Stimulated activated CD4-positive, alpha-beta T cell treated with anti-CD3 and anti-CD28 coated beads, TNF-alpha, amount 100 ng/mL, for 4 hours (primary cell): Measurements from ENCODE around the gene CAMK2D.

Experiments used
- DNase-seq, 3 experiments: peaks; one replicate each; pipeline ENCODE4 v3.0.0-alpha.2; 2020; ENCODE audit warnings: low read depth in 3 of 3

CAMK2D gene

DNA sequence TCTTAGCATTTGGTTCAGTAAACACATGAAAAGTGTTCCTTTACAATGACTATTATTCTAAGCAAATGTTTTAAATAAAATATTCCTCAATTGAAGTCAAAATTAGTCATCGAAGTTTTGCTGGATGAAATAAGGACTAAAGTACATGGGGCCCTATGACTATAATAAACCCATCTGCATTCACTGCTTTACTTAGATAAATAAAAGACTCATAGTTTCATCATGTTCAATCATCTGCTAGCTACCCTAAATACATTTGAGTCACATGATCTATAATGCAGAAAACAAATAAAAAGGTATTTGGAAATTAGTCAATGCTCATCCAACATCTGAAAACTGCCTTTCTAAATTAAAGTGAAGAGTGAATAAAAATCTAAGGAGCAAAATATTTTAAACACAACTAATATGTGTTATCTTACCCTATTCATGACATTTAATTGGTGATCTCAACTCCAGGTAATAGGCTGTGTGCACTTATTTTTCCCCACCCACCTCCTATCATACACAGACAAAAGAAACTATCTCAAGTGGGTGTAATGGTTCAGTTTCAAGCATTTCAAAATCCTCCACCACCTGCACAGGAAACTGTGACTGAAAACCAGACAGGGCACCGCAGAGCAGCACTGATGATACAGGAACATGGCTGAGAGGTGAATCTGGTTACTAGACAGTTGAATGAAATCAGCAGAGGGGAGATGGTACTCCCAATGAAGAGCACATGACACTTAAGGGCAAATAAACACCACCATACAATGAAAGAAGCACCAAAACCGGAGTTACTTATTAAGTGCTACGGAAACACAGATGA, 78.6 kb downstream of the CAMK2D start:
- DNase-seq = peak in 2 of 3 experiments; percentile 56 to 57

DNA sequence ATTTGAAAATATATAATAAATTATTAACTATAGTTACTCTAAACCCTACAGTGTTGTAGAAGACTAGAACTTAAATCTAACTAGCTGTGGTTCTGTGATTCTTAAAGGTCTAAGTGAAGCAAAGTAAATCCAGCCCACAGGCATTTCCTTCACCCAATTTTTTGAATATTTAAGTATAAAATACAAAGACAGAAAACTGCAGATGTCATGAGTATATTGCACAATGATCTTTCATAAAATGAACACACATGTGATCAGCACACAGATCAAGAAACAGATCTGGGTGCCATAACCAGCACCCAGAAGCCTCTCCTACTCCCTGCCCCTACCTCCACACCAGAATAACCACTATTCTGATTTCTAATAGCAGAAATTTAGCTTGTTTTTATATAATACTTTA, 82.9 kb downstream of the CAMK2D start:
- no peak for DNase-seq

DNA sequence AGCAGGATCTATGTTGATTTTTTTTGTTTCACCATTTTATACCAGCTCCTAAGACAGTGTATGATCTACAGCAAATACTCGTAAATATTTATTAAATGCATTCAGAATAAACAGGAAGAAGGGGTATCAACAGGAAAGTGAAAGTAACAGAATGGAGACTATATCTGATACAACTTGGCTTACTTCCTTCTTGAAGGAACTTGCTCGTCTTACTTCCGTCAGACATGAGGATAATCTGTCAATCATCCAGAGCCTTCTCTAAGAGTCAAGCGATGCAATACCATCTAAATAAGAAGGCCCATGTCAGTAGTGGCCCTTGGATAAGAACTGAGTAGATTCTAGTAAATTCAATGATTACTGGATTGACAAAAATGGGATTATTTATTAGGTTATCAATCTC, 84.2 kb downstream of the CAMK2D start:
- no peak for DNase-seq

DNA sequence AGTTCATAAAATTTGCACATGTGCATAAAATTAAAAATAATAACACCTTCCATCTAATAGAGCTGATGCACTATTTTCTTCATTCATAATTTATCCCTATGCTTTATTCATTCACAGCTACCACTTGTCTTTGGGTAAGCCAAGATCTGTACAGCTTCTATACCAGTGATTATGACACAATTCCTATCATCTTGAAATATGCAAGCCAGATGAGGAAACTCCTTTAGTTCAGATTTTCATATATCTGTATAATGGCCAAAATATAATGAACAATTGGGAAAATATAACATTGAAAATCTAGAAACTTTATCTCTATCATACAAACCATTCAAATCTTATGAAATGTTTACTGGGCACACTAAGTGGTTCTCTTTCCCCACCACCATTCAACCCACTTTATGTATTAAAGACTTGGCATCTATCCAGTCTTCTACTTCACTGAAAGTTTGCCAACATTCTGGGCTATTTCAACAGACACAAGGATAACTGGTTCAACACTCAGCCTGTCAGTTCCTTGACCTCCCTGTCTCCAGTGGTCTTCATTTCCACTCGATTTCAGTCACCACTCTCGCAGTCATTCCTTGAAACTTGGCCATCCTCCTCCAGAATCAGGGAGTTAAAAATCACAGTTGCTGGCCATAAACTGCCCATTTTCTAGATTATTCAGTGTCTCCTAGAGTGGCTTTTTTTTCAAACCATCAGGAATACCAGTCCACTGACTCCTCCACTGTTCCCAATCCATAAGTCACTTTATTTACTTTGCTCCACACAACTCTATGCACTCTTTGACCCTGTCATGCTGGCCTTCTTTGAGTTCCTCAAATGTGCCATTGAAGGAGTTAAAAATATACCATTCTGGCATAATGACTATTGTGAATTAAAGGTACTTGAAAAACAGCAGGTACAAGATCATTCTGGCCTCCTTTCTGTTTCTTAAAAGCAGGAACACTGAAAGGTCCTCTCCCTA, 85.5 kb downstream of the CAMK2D start:
- DNase-seq = no peak

DNA sequence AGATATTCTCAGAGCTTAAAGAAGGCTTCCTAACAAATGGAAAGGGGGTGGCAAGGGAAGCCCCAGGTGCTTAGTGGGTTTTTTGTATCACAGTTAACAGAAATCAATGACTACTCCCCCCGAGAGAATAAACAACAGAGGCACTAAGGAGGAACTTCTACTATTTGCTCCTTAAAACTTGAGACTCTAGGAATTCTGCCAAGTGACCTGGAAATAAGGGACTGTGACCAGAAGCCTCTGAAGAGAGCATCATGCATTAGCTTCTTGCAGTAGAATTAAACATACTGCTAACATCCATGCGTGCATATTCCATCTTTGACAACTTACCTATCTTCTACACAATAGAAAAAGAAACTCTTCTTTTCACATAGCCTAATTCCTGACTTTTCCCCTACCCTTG, 86.8 kb downstream of the CAMK2D start:
- DNase-seq = no peak

DNA sequence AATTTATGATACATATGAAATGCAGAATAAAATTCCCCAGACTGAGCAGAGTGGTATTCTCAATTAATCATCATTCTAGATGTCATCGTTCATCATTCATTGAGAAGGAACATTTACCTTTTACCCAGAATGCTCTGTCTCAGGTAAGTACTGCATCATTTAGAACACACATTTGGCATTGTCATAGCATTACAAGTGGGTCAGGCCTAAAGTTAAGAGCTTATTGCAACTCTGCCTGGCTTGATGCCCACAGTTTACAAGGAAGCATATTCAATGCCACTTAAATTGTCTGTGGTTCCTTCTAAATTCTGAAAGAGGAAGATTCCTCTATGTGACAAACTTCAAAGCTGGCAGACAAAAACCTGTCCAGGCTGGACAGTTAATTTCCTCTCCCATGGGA, 87.3 kb downstream of the CAMK2D start:
- no peak for DNase-seq

DNA sequence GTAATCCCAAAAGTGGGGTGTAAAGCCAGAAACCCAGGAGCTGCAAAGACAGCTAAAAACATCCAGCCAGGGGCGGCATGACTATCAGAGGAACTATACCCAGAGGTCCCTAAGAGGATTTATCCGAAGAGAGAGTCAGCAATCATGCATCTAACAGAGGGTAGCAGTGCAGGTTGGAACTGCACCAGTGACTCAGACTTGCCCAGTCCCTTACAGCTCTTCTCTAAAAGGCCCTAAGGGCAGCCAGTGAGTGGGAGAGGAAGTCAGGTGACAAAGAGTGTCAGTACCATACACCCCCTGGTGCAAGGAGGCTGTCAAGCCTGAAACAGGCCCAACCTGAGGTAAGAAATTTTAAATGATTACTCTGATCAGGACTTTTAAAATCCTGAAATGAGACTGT, 88.1 kb downstream of the CAMK2D start:
- DNase-seq = peak in 1 of 3 experiments; percentile 26

DNA sequence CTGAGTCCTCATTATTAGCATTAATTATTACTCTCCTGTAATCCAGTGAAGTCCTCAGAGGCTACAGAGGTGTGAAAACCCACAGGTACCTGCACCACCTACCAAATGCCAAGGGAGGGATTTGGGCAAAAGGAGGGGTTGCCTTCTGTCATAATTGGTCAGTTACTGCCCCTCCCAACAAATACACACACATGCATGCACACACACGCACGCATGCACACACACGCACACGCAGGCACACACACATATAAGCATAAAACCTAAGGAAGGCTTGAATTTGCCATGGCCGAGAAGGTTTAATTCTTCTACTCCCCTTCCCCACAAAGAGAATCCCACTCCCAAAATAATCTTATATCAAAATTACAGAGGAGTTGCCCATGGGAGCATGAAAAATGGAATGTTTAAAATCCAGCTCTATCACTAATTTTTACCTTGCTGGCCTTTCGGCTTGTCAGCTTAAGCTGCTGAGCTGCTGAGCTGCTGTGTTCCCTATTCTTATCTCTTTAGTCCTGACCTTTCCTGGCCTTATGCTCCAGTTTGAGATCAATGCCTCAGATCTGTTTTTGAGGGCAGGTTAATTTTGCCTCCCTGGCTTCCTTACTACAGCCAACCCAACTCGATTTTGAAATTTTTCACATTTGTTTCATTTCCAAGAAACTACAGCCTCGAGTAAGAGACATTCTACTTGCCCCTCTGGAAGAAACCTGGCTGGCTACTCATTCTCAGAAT, 95.0 kb downstream of the CAMK2D start:
- no peak for DNase-seq

DNA sequence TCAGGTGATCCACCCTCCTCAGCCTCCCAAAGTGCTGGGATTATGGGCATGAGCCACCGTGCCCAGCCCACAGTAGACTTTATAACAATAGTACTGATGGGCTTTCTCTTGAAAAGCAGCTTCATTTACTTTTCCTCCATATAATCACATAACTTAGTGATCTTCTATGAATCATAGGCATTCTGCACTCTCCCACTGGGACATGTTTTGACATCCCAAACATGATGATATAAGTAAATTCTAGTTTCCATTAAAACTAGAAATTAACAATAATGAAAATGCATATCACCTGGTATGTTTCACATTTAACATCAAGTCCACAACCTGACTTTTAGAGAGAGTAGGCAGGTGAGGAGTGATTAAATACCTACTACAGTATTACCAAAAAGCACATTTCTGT, 96.5 kb downstream of the CAMK2D start:
- no peak for DNase-seq

DNA sequence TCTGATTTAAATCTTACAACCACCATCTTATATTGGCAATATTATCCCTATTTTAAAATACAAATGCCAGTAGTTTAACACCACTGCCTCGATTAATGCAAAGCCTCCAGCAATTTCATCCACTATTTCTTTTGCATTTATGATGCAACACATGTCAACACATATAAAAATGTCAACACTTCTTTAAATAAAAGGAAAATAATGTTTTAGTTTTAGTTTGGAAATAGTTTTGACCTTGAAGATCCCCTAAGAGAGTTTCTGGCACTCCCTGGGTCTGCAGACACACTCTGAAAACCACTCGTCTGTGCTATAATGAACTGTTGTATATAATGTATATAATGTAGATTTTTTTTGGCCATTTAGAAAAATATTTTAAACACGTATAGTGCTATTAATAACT, 99.0 kb downstream of the CAMK2D start:
- no peak for DNase-seq

DNA sequence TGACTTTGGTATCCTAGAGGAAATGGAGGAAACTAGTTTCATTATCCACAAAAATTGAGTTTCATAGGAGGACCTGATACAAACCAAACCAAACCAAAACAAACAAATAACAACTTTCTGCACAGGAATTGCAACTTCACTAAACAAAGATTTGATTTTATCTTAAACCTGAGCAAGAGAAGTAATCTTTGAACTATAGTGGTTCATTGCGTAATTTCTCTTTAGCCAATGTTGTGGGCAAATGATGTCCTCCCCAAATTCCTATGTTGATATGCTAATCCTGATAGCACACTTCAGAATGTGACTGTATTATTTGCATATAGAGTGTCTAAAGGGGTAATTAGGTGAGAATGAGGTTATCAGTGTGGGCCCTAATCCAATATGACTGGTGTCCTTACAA, 102.4 kb downstream of the CAMK2D start:
- DNase-seq = no peak

DNA sequence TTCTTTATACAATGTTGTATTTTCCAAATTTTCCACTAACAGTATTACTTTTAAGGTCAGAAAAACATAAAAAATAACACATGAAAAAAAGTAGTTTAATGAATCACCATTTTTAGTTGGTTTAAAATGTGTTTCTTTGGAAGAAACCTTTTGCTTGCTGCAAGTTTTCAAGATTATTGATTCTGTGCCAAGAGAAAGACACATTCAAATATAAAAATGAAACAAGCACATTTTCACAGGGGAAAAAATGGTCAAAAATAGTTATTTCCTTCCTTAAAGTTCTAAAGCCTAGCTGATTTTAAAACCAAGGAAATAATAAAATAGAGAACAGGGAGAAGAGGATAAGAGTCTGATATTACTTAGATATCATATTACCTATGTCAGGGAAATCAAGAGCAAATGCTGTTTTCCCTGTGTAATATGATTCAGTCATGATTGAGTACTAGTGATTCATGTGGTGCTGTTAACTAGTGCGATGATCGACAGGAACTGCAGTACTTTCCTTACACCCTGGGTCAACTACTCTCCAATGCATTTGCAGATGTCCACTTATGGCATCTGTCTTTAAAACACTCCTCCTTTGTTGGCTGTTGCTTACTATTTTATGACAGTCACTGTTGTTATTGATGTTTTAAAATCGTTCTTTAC, 103.8 kb downstream of the CAMK2D start:
- no peak for DNase-seq

DNA sequence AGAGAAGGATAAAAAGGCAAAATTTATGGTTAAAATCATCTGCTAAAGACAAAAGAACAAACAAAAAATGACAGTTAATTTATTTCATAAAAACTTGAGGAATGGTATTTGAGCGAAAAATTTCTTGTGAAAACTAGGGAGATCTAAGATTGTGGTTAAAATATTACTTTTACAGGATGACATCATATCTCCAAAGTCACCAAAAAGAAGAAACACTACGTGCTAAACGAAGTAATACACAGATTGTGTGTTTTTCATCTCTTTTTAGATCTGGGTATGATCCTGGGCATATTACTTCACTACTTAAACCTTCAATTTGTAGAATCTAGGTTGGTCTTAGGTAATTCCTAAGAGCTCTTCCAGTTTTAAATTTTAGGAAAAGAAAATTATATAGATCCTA, 107.7 kb downstream of the CAMK2D start:
- no peak for DNase-seq

DNA sequence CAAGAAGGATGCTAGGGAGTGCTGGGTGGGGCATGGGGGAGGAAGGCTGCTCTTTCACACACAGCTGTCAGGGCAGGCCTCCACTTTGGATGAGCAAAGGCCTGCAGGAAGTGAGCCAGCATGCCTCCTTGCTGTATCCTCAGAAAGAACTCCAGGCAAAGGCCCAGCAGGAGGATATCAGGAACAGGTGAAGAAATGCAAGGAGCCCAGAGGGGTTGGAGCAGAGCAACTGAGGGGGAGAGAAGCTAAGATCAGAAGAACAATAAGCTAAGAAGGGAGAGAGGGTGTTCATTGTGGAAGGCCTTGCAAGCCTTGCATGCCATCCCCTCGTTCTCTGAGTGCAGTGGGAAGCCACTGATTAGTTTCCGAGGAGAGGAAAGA, 115.1 kb downstream of the CAMK2D start:
- no peak for DNase-seq

DNA sequence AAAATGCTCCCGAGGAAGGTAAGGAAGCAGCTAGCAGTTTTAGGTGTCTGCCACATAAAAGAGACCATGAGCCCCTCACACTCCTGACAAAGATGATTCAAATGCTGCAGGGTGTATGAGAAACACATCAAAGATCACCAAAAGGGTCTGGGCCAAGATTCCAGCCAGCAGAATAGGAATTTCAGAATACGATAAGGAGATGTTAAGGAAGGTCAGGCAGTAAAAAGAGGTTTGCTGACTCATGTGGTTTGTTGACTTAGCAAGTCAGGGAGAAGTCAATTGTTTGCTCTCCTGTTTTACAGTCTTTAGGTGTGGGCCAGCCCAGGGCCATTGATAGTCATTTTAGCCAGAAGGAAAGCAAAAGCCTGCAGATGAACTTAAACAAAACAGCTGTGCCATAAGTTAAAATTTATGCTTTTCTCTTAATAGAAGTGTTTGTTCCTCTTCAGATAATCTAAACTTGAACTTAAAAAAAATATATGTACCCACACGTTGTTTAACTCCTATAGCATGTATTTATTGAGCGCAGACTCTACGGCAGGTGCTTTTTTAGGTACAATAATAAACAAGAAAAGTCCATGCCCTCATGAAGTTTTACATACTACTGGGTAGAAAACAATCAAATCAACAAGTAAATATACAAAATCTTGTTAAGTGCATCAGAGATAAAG, 115.6 kb downstream of the CAMK2D start:
- DNase-seq = no peak

DNA sequence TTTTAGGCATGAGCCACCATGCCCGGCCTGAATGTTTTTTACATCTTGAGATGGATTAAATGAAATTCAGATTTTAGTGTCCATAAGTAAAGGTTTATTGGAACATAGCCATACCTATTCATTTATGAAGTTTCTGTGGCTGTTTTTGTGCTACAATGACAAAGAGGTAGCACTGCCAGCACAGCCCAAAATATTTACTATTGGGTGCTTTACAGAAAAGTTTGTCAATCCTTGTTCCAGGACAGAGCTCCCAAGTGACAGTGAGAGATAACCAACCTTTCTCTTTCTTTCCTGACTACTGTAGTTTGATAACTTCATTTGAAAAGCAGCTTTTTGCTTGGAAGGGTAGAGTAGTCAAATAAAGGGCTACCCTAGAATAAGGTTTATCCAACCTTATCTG, 116.2 kb downstream of the CAMK2D start:
- no peak for DNase-seq

DNA sequence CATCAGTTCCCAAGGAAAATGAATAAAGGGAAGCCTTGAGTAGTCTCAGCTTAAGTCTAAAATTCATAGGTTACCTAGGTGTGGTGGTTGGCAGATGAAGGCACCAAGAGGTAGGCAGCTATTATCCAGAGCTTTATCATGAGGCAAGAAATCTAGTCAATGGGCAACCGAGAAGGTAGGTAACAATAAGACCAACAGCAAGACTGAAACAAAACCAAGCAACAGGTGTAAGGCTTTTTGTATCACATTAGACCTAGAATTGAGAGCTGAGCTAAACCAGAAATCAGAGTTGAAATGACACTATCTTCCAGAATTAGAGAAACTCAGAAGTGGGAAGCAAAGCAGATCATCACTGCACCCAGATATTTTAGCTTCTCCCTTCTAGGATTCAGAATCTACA, 117.1 kb downstream of the CAMK2D start:
- DNase-seq = no peak

DNA sequence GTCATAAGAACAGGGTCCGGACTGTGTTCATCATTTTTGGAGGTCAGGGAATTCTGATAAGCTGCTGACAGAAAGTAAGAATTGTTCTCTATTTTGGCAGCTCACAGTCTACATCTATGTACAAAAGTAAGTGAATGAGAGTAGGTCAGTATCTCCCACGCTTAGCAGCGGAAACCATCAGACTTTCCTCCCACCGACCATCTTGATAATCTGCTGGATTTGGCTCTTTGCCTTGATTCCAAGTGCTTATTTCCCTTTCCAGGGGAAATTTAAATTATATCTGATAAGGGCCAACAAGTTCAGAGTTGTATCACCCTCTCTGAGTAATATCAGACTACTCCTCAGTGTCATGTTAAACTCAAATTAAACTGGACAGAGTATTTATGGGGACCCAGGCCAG, 118.0 kb downstream of the CAMK2D start:
- DNase-seq = no peak

DNA sequence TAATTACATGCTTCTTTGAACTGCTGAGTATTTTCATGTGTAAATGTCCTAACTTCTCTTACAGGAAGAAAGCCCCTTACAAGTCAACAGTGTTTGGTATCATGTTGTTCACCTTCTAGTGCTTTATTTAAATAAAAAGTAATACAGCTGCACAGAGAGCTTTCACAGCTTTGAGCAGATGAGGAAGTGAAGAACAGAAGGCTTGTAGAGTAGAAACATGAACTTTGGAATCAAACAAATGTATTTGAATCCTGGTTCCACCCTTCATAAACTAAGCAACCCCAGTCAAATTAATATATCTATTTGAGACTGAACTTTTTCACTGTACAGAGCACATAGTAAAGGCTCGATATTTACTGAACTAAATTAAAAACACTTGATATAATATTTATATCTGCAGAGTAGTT, 120.5 kb downstream of the CAMK2D start:
- DNase-seq = no peak

DNA sequence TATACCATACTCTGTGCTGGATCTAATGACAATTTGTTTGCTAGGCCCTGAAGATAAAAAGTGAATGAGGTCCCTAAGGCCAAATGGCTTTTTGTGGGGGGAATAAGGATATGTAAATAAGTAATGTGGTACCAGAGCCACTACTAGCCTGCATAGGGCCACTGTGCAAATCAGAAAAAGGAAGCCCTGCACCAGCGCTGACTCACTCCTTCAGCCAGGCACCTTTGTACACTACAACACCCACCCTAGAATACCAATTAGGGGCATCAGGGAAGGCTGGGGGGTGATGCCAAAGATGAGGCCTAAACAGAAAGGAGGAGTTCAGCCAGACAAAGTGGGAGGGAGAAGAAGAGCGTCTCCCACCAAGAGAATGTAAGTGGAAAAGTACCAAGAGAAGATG, 122.2 kb downstream of the CAMK2D start:
- DNase-seq = no peak

DNA sequence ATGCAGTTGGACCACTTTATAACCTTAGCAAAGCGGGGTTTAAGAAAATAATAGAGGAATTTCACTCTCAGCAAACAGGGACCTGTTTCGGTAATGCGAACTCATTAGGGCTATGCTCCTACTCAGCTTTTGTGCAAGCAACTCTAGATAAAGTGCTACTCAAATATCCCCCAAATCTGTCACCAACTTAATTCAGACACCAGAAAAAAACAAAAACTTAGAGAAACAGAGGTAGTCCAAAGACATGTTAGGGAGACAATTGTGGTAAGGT, 123.0 kb downstream of the CAMK2D start:
- DNase-seq = no peak
